ENCODE results near the gene SOX9. TPM values are rescaled to one million over a fixed set of nuclear protein-coding genes. Genes with fewer than 3 reads are reported as not detected.
"Not testable (repeated sequence)": the region's sequence is repeated elsewhere in the genome, so short reads cannot be mapped to it uniquely, and the experiment has no call there.

SOX9 gene
- total and polyA plus RNA-seq, 5 donors = 10.5 to 23.5 (median 19.6) TPM

- ATAC-seq = peak; percentile 58 to 73
Measured at GRCh38 chr17:72126575-72127486, 6.0 kb downstream of the SOX9 start.

GRCh38 chr17:72128039-72128438 lies 7.2 kb downstream of the SOX9 start:
- no peaks in the 10 kb centered on the region for H3K9me3 ChIP-seq (ENCODE audit: control insufficient read depth, low read length)
- ATAC-seq (no peak), DNase-seq (no peak)
- intact Hi-C loops (cut with DNase I) = loop anchor here in 1 of 4 donors (10.0 kb wide), 1 partner anchor 207 kb away; no protein-coding TSS in a partner anchor
- H3K27me3 ChIP-seq (ENCODE audit: control insufficient read depth, insufficient read depth) = no peaks in the 10 kb centered on the region
- no peak overlapping the region for H3K27ac ChIP-seq (ENCODE audit: low read length)
- 52% methylated on average over 3 of the region's 3 CpGs for WGBS
- H3K4me3 ChIP-seq (ENCODE audit: low read length) = no peak overlapping the region
- no peaks in the 10 kb centered on the region for H3K4me1 ChIP-seq (ENCODE audit: control insufficient read depth, insufficient read depth, low read length)

More at GRCh38 chr17:72126575-72127486, 6.0 kb downstream of the SOX9 start:
- WGBS = 45% methylated on average over 8 of the region's 8 CpGs
- Histone ChIP-seq H3K27ac (ENCODE audit: low read length) (peak overlapping the region; percentile 39), H3K4me1 (ENCODE audit: control insufficient read depth, insufficient read depth, low read length) (no peaks in the 10 kb centered on the region), H3K27me3 (ENCODE audit: control insufficient read depth, insufficient read depth) (no peaks in the 10 kb centered on the region), H3K9me3 (ENCODE audit: control insufficient read depth, low read length) (no peaks in the 10 kb centered on the region), H3K4me3 (ENCODE audit: low read length) (no peak overlapping the region)
- no peak for DNase-seq
- intact Hi-C loops (cut with DNase I) = loop anchor here in 1 of 4 donors (2.0 to 10.0 kb wide), 2 partner anchors 60 to 208 kb away; no protein-coding TSS in a partner anchor

GRCh38 chr17:72134608-72135394 lies 14.0 kb downstream of the SOX9 start:
- DNase-seq (no peak), ATAC-seq (peak; percentile 37 to 41)
- no peak overlapping the region for H3K4me3 ChIP-seq (ENCODE audit: low read length)
- WGBS = 45% methylated on average over 7 of the region's 7 CpGs
- no peaks in the 10 kb centered on the region for H3K9me3 ChIP-seq (ENCODE audit: control insufficient read depth, low read length)
- no peaks in the 10 kb centered on the region for H3K27me3 ChIP-seq (ENCODE audit: control insufficient read depth, insufficient read depth)
- intact Hi-C loops (cut with DNase I) = no loop called here
- H3K4me1 ChIP-seq (ENCODE audit: control insufficient read depth, insufficient read depth, low read length) = no peaks in the 10 kb centered on the region
- no peak overlapping the region for H3K27ac ChIP-seq (ENCODE audit: low read length)

GRCh38 chr17:72135546-72136325 lies 14.9 kb downstream of the SOX9 start:
- no peaks in the 10 kb centered on the region for H3K4me1 ChIP-seq (ENCODE audit: control insufficient read depth, insufficient read depth, low read length)
- H3K4me3 ChIP-seq (ENCODE audit: low read length) = no peak overlapping the region
- WGBS = 73% methylated on average over 5 of the region's 5 CpGs
- H3K27me3 ChIP-seq (ENCODE audit: control insufficient read depth, insufficient read depth) = no peaks in the 10 kb centered on the region
- ATAC-seq (peak; percentile 75 to 78), DNase-seq (peak in 1 of 3 donors; percentile 45)
- H3K9me3 ChIP-seq (ENCODE audit: control insufficient read depth, low read length) = no peaks in the 10 kb centered on the region
- intact Hi-C loops (cut with DNase I) = no loop called here
- H3K27ac ChIP-seq (ENCODE audit: low read length) = no peak overlapping the region

- intact Hi-C loops (cut with DNase I) = no loop called here
- ATAC-seq (no peak), DNase-seq (no peak)
- H3K27me3 ChIP-seq (ENCODE audit: control insufficient read depth, insufficient read depth) = no peaks in the 10 kb centered on the region
- H3K27ac ChIP-seq (ENCODE audit: low read length) = no peak overlapping the region
- WGBS = 59% methylated on average over 5 of the region's 5 CpGs
- H3K9me3 ChIP-seq (ENCODE audit: control insufficient read depth, low read length) = no peaks in the 10 kb centered on the region
- H3K4me3 ChIP-seq (ENCODE audit: low read length) = no peak overlapping the region
- H3K4me1 ChIP-seq (ENCODE audit: control insufficient read depth, insufficient read depth, low read length) = no peaks in the 10 kb centered on the region
Measured at GRCh38 chr17:72136692-72137091, 15.9 kb downstream of the SOX9 start.

GRCh38 chr17:72137161-72137560 lies 16.3 kb downstream of the SOX9 start:
- 64% methylated on average over 9 of the region's 9 CpGs for WGBS
- H3K4me1 ChIP-seq (ENCODE audit: control insufficient read depth, insufficient read depth, low read length) = no peaks in the 10 kb centered on the region
- DNase-seq (peak in 1 of 3 donors; percentile 24), ATAC-seq (no peak)
- no peak overlapping the region for H3K27ac ChIP-seq (ENCODE audit: low read length)
- no peak overlapping the region for H3K4me3 ChIP-seq (ENCODE audit: low read length)
- no peaks in the 10 kb centered on the region for H3K9me3 ChIP-seq (ENCODE audit: control insufficient read depth, low read length)
- intact Hi-C loops (cut with DNase I) = no loop called here
- H3K27me3 ChIP-seq (ENCODE audit: control insufficient read depth, insufficient read depth) = no peaks in the 10 kb centered on the region

- intact Hi-C loops (cut with DNase I) = no loop called here
- Histone ChIP-seq H3K27me3 (ENCODE audit: control insufficient read depth, insufficient read depth) (no peaks in the 10 kb centered on the region), H3K4me3 (ENCODE audit: low read length) (no peak overlapping the region), H3K9me3 (ENCODE audit: control insufficient read depth, low read length) (no peaks in the 10 kb centered on the region), H3K4me1 (ENCODE audit: control insufficient read depth, insufficient read depth, low read length) (no peaks in the 10 kb centered on the region), H3K27ac (ENCODE audit: low read length) (no peak overlapping the region)
- no peak for ATAC-seq
- 87% methylated on average over 1 of the region's 1 CpG for WGBS
- DNase-seq = no peak
Measured at GRCh38 chr17:72139212-72139611, 18.4 kb downstream of the SOX9 start.

GRCh38 chr17:72141336-72141735 lies 20.5 kb downstream of the SOX9 start:
- WGBS = 68% methylated on average over 7 of the region's 7 CpGs
- Histone ChIP-seq H3K27me3 (ENCODE audit: control insufficient read depth, insufficient read depth) (no peaks in the 10 kb centered on the region), H3K27ac (ENCODE audit: low read length) (no peak overlapping the region), H3K4me1 (ENCODE audit: control insufficient read depth, insufficient read depth, low read length) (no peaks in the 10 kb centered on the region), H3K4me3 (ENCODE audit: low read length) (no peak overlapping the region), H3K9me3 (ENCODE audit: control insufficient read depth, low read length) (no peaks in the 10 kb centered on the region)
- intact Hi-C loops (cut with DNase I) = no loop called here
- ATAC-seq (no peak), DNase-seq (no peak)

- H3K4me1 ChIP-seq (ENCODE audit: control insufficient read depth, insufficient read depth, low read length); intact Hi-C loops (cut with DNase I); H3K27me3 ChIP-seq (ENCODE audit: control insufficient read depth, insufficient read depth); ATAC-seq; H3K27ac ChIP-seq (ENCODE audit: low read length); H3K9me3 ChIP-seq (ENCODE audit: control insufficient read depth, low read length); DNase-seq; H3K4me3 ChIP-seq (ENCODE audit: low read length): not testable (repeated sequence)
- 95% methylated on average over 11 of the region's 11 CpGs for WGBS
Measured at GRCh38 chr17:72142097-72142496, 21.3 kb downstream of the SOX9 start.

GRCh38 chr17:72142614-72143013 lies 21.8 kb downstream of the SOX9 start:
- no peak overlapping the region for H3K27ac ChIP-seq (ENCODE audit: low read length)
- H3K27me3 ChIP-seq (ENCODE audit: control insufficient read depth, insufficient read depth) = no peaks in the 10 kb centered on the region
- H3K4me3 ChIP-seq (ENCODE audit: low read length) = no peak overlapping the region
- no peaks in the 10 kb centered on the region for H3K9me3 ChIP-seq (ENCODE audit: control insufficient read depth, low read length)
- ATAC-seq (no peak), DNase-seq (no peak)
- 79% methylated on average over 2 of the region's 2 CpGs for WGBS
- intact Hi-C loops (cut with DNase I) = no loop called here
- no peaks in the 10 kb centered on the region for H3K4me1 ChIP-seq (ENCODE audit: control insufficient read depth, insufficient read depth, low read length)
